NCI-H345 (cell line): ENCODE data around the gene ACAA2.
"Not testable (repeated sequence)": the region's sequence is repeated elsewhere in the genome, so short reads cannot be mapped to it uniquely, and the experiment has no call there.

Experiments
- DNase-seq: peaks from one replicate; lab custom pipeline; 2025; lab: John Stamatoyannopoulos, UW

ACAA2 gene

DNA sequence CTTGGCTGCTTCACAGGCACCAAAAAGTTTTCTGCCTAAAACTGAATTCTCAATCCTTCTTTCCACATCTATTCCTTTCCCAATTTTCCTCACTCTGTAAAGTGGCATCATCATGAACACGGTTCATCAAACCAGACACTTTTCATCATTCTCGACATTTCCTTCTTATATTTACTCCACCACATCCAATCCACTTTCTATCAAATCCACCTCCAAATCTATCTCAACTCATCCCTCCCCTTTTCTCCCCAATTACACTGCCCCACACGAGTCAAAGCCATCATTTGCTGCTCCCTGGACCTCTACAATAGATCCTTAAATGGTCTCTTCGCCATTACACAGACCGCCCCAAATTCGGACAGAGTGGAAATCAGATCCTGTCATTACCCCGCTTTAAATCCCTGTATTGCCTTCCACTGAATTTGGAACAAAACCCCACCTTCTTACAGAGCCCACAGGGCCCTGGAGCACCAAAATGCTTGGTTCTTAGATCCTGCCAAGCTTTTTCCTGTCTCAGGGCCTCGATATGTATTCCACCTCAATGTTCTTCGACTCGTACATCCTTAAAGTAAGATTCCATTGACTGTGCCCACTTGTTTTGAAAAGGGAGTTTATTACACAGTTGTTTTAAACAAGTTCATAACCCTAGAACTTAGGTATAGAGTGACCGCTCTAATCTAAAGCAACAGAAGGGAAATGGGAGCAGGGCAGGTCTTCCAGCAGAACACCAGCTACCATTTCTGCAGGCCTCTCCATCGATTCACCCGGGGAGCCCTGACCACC, 856 bp downstream of the ACAA2 start:
- no peak for DNase-seq

GRCh38 chr18:49811151-49811938, 2.0 kb downstream of the ACAA2 start:
- DNase-seq = no peak

- not testable (repeated sequence) for DNase-seq
These were observed 4.7 kb downstream of the ACAA2 start for GRCh38 chr18:49808553-49809191.

GRCh38 chr18:49804096-49804495, 9.2 kb downstream of the ACAA2 start:
- no peak for DNase-seq

GRCh38 chr18:49802623-49803022, 10.7 kb downstream of the ACAA2 start:
- DNase-seq = no peak

- DNase-seq = not testable (repeated sequence)
These were observed 12.8 kb downstream of the ACAA2 start for GRCh38 chr18:49800491-49800890.

DNA sequence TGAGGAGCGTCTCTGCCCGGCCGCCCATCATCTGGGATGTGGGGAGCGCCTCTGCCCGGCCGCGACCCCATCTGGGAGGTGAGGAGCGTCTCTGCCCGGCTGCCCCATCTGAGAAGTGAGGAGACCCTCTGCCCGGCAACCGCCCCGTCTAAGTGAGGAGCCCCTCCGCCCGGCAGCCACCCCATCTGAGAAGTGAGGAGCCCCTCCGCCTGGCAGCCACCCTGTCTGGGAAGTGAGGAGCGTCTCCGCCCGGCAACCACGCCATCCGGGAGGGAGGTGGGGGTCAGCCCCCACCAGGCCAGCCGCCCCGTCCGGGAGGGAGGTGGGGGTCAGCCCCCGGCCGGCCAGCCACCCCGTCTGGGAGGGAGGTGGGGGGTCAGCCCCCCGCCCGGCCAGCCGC, 13.5 kb downstream of the ACAA2 start:
- not testable (repeated sequence) for DNase-seq

DNA sequence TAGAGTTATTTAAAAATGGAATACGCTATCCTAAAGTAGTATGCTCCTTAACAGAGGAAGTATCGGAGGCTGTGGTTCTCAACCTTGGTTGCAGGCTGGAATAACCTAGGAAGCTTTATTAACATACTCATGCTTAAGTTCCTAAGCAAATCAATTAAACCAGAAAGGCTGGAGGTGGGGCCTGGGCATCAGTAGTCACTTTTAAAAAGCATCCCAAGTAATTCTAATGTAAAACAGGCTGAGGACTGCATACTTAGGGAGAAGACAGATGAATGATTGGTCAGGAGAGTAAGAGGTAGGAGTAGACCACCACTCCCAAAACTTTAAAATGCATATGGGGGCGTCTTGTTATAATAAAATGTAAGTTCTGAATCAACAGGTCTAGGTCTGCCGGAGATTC, 15.3 kb downstream of the ACAA2 start:
- no peak for DNase-seq

DNA sequence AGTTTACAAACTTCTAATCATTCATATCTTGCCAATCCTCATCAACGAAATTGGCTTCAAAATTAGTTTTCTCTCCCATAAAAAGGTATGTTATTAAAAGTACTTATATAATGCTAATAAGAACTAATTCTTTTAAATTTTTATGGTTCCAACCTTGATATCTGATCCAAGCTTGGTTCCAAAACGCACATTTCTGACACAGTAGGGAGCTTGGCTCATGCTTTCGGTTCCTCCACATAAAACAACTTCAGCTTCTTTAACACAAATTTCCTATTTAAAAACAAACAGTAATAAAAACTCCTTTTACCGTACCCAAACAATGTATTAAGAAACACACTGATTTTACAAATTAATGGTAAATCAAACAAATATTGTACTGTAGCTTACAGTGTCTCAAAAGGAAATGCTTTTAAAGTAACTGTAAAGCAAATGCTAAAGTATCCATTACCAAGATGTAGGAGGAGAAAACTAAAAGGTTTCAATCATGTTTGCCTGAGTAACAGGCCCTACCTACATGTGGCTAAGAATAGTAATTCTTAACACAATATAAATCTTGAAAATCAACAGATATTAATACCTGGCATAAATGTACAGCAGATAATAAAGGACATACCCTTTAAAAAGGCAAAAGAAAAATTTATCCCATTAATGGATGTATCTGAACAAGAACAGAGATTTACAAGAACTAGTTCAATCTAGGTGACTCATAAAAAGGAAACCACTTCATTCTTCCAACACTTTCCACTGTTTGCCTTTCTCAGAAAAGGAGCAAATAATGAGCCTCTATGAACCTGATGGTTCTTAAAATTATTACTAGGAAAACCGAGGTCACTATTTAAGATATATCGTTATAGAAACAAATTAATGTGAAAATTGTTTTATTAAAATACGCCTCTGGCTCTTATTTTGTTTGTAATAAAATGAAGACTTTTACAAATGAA, 17.5 kb downstream of the ACAA2 start:
- DNase-seq = no peak

DNA sequence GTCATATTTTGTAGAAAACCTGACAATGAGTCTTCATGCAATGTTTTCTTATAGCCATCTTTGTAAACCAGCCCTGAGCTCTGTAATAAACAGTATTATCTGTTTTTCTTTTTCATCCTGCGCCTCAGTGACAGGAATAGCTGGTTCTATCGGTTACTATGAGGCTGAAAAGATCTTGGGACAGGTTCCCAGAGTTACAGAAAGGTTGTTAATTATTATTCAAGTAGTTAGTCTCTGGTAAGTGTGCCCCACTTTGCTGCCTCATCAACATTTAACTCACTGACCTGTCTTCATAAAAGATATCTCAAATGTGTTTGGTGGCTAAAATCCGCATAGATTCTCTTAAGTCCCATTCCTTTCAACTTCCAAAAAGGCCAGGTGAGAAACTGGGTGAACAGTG, 18.6 kb downstream of the ACAA2 start:
- no peak for DNase-seq

DNA sequence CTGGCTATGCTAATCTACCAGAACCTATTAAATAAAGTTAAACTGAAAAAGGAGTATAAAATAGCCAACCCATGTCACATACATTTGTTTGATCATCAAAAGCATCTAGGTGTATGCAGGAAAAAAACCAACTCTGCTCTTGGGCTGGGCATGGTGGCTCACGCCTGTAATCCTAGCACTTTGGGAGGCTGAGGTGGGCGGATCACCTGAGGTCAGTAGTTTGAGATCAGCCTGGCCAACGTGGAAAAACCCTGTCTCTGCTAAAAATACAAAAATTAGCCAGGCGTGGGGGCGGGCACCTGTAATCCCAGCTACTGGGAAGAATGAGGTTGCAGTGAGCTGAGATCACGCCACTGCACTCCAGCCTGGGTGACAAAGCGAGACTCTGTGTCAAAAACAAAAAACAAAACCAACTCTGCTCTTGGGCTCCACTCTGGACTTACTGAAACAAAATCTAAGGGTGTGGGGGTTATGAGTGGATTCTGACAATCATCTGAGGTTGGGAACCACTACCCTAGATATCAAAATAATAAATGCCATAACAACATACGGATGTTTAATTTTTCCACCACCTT, 23.7 kb downstream of the ACAA2 start:
- not testable (repeated sequence) for DNase-seq

- no peak for DNase-seq
These were observed 24.9 kb downstream of the ACAA2 start for GRCh38 chr18:49788327-49788898.

DNA sequence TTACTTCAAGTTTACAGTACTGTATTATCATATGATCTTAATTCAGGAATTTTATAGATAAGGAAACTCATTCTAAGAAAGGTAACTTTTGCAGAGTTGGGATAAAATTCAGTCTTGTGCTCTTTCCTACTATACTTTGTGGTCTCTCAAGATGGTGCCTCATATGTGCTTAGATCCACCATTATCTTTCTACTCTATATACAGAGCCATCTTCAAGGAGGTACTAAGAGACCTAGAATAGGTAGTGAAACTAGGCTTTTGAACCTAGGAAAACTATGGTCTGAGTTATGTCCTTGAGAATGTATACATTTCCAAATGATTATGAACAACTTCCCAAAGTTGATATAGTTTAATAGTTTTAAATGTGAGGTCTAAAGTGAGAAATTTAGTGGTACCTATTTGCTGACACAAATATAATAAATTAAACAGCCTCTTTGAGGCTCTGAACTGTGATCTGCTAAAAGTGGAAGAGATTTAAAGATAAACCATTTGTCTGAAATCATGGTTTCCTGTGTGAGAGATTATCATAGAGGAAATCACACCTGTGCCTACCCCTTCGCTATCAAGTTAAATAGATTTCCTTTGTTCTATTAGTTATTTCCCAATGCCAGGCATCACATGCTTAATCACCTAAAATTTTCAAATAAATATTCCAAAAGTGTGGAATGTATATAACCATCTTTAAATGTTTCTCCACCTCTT, 27.2 kb downstream of the ACAA2 start:
- DNase-seq = no peak

GRCh38 chr18:49784427-49785185, 28.7 kb downstream of the ACAA2 start:
- DNase-seq = no peak

DNA sequence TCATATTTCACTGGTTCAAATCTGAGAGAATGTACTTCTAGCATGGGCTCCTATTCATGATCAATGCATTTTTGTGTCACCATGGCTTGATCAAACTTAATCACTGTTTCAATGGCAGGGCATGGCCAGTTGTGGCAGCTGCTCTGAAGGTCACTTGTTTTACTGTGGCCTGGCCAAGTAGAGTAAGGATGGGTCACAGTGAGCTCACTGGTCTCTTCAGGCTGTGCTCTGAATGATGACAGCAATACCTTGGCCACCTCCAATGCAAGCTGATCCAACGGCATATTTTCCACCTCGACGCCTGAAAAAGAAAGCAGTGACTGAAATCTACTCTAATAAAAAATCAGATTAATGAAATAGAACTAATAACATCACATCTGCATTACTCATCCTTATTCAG, 29.7 kb downstream of the ACAA2 start:
- DNase-seq = not testable (repeated sequence)

GRCh38 chr18:49778826-49779465, 34.4 kb downstream of the ACAA2 start:
- DNase-seq = peak; percentile 73

DNA sequence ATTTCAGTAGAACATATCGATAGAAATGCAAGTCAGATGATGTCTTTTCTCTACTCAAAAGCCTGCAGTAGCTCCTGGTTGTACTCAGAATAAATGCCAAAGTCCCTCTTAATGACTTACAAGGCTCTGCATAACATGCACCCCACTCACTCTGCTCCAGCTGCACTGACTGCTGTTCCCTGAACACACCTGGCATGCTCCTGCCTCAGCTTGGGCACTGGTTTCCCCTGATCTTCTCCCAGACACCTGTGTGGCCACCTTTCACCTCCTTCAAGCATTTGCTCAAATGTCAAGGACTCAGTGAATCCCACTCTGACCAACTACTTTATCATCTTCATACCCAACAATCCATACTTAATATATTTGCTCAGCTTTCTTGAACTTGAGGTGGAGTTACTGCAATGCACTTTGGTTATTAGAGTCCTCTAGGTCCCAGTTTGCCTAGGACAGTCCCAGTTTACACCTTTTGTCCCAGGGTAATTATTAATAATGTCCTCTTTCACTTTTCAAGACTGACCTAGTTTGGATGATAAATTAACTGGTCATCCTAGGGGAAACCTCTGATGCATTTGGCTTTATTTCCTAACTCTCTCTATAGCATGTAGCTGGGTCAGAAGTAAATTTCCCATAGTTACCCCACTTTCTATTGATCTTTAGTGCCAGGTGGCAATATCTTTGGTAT, 44.1 kb downstream of the ACAA2 start:
- DNase-seq = no peak

DNA sequence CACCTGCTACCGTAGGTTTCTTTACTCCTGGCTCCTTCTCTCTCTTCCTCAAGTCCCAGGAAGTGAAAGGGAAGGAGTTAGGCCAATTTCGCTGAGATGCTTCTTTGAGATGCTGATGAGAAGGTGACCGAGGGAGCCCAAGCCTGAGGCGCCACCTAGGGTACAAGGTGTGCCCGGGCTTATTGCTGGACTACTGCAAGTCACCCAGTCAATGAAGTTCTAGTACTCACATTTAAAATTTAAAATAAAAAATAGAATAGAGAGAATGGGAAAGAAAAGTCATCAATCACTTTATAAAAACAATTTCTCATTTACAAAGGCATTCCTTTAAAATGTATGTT, 45.3 kb downstream of the ACAA2 start:
- DNase-seq = peak; percentile 32
